ENCODE data around the gene TTYH3. TPM values are rescaled to one million over a fixed set of nuclear protein-coding genes. Genes with fewer than 3 reads are reported as not detected.

TTYH3 gene
- total and polyA plus RNA-seq, 3 donors from 2014 or later = 35.6 to 69.9 (median 59.5) TPM

DNA sequence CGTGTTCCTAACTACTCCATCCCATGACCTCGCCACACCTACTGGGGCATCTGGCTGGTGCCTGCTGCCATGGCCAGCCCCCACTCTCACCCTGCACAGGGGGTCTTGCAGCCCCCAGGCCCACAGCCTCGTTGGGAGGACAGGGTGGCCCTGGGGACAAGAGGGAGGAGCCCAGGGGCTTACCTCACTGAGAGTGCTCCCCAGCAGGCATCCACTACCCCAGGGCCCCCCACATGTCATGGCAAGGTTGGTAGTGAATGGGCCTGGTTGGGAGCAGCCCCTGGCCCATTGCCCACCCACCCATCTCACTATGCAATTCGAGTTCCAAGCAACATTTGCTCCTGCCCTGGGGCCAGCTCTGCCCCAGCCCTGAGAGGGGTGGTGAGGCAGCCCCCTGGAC lies 32.2 kb downstream of the TTYH3 start:
- TF ChIP-seq, protein P1, sequence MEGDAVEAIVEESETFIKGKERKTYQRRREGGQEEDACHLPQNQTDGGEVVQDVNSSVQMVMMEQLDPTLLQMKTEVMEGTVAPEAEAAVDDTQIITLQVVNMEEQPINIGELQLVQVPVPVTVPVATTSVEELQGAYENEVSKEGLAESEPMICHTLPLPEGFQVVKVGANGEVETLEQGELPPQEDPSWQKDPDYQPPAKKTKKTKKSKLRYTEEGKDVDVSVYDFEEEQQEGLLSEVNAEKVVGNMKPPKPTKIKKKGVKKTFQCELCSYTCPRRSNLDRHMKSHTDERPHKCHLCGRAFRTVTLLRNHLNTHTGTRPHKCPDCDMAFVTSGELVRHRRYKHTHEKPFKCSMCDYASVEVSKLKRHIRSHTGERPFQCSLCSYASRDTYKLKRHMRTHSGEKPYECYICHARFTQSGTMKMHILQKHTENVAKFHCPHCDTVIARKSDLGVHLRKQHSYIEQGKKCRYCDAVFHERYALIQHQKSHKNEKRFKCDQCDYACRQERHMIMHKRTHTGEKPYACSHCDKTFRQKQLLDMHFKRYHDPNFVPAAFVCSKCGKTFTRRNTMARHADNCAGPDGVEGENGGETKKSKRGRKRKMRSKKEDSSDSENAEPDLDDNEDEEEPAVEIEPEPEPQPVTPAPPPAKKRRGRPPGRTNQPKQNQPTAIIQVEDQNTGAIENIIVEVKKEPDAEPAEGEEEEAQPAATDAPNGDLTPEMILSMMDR (IDR thresholded peaks at IDR 0.05) = no peak
- TF ChIP-seq POLR2A (IDR thresholded peaks at IDR 0.05) = no peak
- Histone ChIP-seq H3K27me3 (no peaks in the 10 kb centered on the region), H3K36me3 (ENCODE audit: low read depth, missing control alignments) (no peaks in the 10 kb centered on the region), H3K27ac (no peak overlapping the region), H3K9me3 (no peaks in the 10 kb centered on the region), H3K4me1 (peaks cover 13% of the 10 kb centered on the region), H3K4me3 (no peak overlapping the region)
- WGBS, 2 donors = 75 to 77% methylated on average over 4 of the region's 4 CpGs
- no peak for DNase-seq
- intact Hi-C loops (cut with DNase I; ENCODE audit: low total_unique reads) = no loop called here

DNA sequence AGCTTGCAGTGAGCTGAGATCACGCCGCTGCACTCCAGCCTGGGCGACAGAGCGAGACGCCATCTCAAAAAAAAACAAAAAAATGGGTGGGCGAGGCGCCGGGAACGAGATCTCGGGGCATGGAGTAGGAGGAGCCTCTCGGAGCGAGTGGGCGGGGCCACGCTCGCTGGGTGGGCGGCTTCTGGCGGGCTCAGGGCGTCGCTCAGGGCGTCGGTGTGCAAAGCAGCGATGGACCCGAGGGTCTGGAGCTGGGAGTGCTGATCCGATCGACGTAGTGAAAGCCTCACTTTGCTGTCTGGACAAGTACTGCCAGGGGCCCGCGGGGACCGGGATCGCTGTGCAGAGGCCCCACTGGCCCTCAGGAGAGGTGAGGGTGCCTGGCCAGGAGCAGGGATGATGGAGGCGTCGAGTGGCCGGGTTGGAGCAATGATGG lies 33.6 kb downstream of the TTYH3 start:
- TF ChIP-seq POLR2A (IDR thresholded peaks at IDR 0.05) = no peak
- TF ChIP-seq, protein P1 (IDR thresholded peaks at IDR 0.05) = no peak
- Histone ChIP-seq H3K9me3 (no peaks in the 10 kb centered on the region), H3K27me3 (no peaks in the 10 kb centered on the region), H3K4me1 (peaks cover 13% of the 10 kb centered on the region), H3K4me3 (peak overlapping the region in 1 of 2 donors; percentile 34), H3K27ac (no peak overlapping the region), H3K36me3 (ENCODE audit: low read depth, missing control alignments) (no peaks in the 10 kb centered on the region)
- WGBS, 2 donors = 42 to 49% methylated on average over 21 to 33 of the region's 33 CpGs
- DNase-seq = no peak
- intact Hi-C loops (cut with DNase I; ENCODE audit: low total_unique reads) = no loop called here

GRCh38 chr7:2666155-2666554 lies 34.4 kb downstream of the TTYH3 start:
- Histone ChIP-seq H3K4me1 (peaks cover 13% of the 10 kb centered on the region), H3K27ac (no peak overlapping the region), H3K9me3 (no peaks in the 10 kb centered on the region), H3K27me3 (no peaks in the 10 kb centered on the region), H3K36me3 (ENCODE audit: low read depth, missing control alignments) (no peaks in the 10 kb centered on the region), H3K4me3 (no peak overlapping the region)
- 40 to 75% methylated on average over 1 to 6 of the region's 6 CpGs for WGBS, 2 donors
- intact Hi-C loops (cut with DNase I; ENCODE audit: low total_unique reads) = no loop called here
- TF ChIP-seq POLR2A (IDR thresholded peaks at IDR 0.05) = no peak
- TF ChIP-seq, protein P1 (IDR thresholded peaks at IDR 0.05) = no peak
- DNase-seq = no peak

DNA sequence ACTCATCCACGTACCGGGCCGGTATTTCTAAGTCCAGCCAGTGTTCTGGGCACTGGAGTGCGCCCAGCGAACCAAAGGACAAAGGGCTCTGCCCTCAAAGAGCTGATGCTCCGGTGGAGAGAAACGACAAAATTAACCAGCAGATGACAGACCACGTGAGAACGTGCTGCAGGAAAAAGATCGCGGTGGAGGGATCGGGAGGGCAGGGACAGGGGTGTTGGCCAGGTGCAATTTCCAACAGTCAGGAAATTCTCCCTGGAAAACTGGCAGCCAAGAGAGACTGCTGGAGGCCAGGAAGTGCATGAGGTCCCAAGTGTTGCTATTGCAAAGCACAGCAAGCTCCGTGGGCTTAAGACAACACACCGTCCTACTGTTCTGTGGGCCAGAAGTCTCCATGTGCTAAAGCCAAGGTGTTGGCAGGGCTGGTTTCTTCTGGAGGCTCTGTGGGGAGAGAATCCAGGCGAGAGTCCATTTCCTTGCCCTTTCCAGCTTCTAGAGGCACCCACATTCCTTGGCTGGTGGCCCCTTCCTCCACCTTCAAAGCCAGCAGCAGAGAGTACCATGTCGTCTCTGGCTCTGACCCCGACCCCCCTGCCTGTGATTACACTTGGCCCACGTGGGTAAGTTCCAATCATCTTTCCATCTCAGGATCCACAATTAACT lies 34.9 kb downstream of the TTYH3 start:
- DNase-seq = no peak
- no peak for TF ChIP-seq POLR2A (IDR thresholded peaks at IDR 0.05)
- TF ChIP-seq, protein P1 (IDR thresholded peaks at IDR 0.05) = no peak
- no peak overlapping the region for H3K27ac ChIP-seq

GRCh38 chr7:2667843-2668242 lies 36.1 kb downstream of the TTYH3 start:
- Histone ChIP-seq H3K27ac (no peak overlapping the region), H3K4me1 (peaks cover 9% of the 10 kb centered on the region), H3K9me3 (no peaks in the 10 kb centered on the region), H3K27me3 (no peaks in the 10 kb centered on the region), H3K36me3 (ENCODE audit: low read depth, missing control alignments) (no peaks in the 10 kb centered on the region), H3K4me3 (no peak overlapping the region)
- intact Hi-C loops (cut with DNase I; ENCODE audit: low total_unique reads) = no loop called here
- 81 to 83% methylated on average over 7 of the region's 7 CpGs for WGBS, 2 donors
- no peak for TF ChIP-seq POLR2A (IDR thresholded peaks at IDR 0.05)
- TF ChIP-seq, protein P1 (IDR thresholded peaks at IDR 0.05) = no peak
- DNase-seq = no peak

More for the DNA sequence above, 34.9 kb downstream of the TTYH3 start:
- peaks cover 13% of the 10 kb centered on the region for H3K4me1 ChIP-seq
- H3K36me3 ChIP-seq (ENCODE audit: low read depth, missing control alignments) = no peaks in the 10 kb centered on the region
- 64 to 65% methylated on average over 18 of the region's 18 CpGs for WGBS, 2 donors
- intact Hi-C loops (cut with DNase I; ENCODE audit: low total_unique reads) = no loop called here
- H3K9me3 ChIP-seq = no peaks in the 10 kb centered on the region
- H3K4me3 ChIP-seq = no peak overlapping the region
- no peaks in the 10 kb centered on the region for H3K27me3 ChIP-seq
